ENCODE data around the gene CDCA7L. TPM values are rescaled to one million over a fixed set of nuclear protein-coding genes. Genes with fewer than 3 reads are reported as not detected.

The CDCA7L gene
- polyA plus RNA-seq, 1 of the 3 experiments (the other 2 are of a cell fraction) = 18.4 TPM

DNA sequence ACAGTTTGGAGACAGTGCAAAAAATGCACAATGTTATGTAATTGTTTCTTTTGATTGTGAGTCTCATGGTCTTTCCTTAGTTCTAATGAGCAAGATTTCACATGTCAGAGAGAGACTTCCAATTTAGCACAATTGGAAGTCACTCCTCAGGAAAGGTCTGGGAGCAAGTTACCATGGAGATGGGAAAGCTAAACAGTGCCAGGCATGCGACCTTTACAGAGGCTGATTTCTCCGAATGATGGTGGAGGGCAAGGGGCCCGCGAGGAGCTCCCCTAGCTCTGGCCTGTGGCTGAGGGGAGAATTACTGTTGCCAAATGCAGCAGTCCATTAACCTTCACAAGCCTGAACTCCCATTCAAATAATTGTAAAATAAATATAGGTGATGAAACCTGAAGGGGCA lies 59.3 kb downstream of the CDCA7L start:
- WGBS (ENCODE audit: low lambda C conversion rate) = 52% methylated on average over 4 of the region's 4 CpGs
- DNase-seq = no peak
- Histone ChIP-seq H4K20me1 (ENCODE audit: insufficient read depth) (no peaks in the 10 kb centered on the region), H3K27me3 (ENCODE audit: insufficient read depth) (peaks cover 11% of the 10 kb centered on the region; the same call in 1 of the 2 replicates), H3K9ac (no peak overlapping the region), H3F3A (replicated peaks; ENCODE audit: insufficient read depth) (no peaks in the 10 kb centered on the region), H3K4me2 (no peak overlapping the region), H3K27ac (ENCODE audit: low read depth in 2 of 2, low read length in 1 of 2) (no peak overlapping the region), H3K4me1 (ENCODE audit: control insufficient read depth in 1 of 2, insufficient read depth in 2 of 2, low read depth in 1 of 2, low read length in 1 of 2) (no peaks in the 10 kb centered on the region), H3K36me3 (replicated peaks in 1 of 2; ENCODE audit: control insufficient read depth in 1 of 2, insufficient read depth in 2 of 2, low read length in 1 of 2) (no peaks in the 10 kb centered on the region), H3K9me3 (no peaks in the 10 kb centered on the region), H2AFZ (ENCODE audit: low read depth) (no peak overlapping the region), H3K4me3 (ENCODE audit: low read depth in 2 of 2, low read length in 1 of 2) (no peak overlapping the region), H3K79me2 (ENCODE audit: insufficient read depth) (no peaks in the 10 kb centered on the region), H3K9me2 (no peaks in the 10 kb centered on the region)
- POLR2A ChIA-PET = no interaction called here
- TF ChIP-seq, protein P1, sequence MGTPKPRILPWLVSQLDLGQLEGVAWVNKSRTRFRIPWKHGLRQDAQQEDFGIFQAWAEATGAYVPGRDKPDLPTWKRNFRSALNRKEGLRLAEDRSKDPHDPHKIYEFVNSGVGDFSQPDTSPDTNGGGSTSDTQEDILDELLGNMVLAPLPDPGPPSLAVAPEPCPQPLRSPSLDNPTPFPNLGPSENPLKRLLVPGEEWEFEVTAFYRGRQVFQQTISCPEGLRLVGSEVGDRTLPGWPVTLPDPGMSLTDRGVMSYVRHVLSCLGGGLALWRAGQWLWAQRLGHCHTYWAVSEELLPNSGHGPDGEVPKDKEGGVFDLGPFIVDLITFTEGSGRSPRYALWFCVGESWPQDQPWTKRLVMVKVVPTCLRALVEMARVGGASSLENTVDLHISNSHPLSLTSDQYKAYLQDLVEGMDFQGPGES (IDR thresholded peaks at IDR 0.05; ENCODE audit: low read depth, low read length) = no peak
- TF ChIP-seq FOXM1 (IDR thresholded peaks at IDR 0.05; ENCODE audit: low read depth) (no peak), ELF1 (IDR thresholded peaks at IDR 0.05) (no peak), EZH2phosphoT487 (IDR thresholded peaks at IDR 0.05; ENCODE audit: borderline replicate concordance, low read depth) (no peak), GATA2 (CRISPR knock-in tag; IDR thresholded peaks at IDR 0.05) (no peak), JUND (IDR thresholded peaks at IDR 0.05) (no peak), RAD21 (IDR thresholded peaks at IDR 0.05; ENCODE audit: low read length) (no peak), FOSL2 (IDR thresholded peaks at IDR 0.05; ENCODE audit: borderline replicate concordance, low read depth) (no peak), TEAD4 (IDR thresholded peaks at IDR 0.05; ENCODE audit: borderline replicate concordance, insufficient read depth) (no peak), FOXJ3 (CRISPR knock-in tag; IDR thresholded peaks at IDR 0.05) (no peak), TAF1 (IDR thresholded peaks at IDR 0.05; ENCODE audit: borderline replicate concordance, low read depth, low read length) (no peak), POLR2AphosphoS5 (IDR thresholded peaks at IDR 0.05; ENCODE audit: low read depth, low read length) (no peak), RXRA (IDR thresholded peaks at IDR 0.05; ENCODE audit: borderline replicate concordance, low read depth) (no peak), NFIC (IDR thresholded peaks at IDR 0.05; ENCODE audit: borderline replicate concordance) (no peak)
- TF ChIP-seq, protein P2, sequence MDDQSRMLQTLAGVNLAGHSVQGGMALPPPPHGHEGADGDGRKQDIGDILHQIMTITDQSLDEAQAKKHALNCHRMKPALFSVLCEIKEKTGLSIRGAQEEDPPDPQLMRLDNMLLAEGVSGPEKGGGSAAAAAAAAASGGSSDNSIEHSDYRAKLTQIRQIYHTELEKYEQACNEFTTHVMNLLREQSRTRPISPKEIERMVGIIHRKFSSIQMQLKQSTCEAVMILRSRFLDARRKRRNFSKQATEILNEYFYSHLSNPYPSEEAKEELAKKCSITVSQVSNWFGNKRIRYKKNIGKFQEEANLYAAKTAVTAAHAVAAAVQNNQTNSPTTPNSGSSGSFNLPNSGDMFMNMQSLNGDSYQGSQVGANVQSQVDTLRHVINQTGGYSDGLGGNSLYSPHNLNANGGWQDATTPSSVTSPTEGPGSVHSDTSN (IDR thresholded peaks at IDR 0.05) = no peak
- TF ChIP-seq, protein P3, sequence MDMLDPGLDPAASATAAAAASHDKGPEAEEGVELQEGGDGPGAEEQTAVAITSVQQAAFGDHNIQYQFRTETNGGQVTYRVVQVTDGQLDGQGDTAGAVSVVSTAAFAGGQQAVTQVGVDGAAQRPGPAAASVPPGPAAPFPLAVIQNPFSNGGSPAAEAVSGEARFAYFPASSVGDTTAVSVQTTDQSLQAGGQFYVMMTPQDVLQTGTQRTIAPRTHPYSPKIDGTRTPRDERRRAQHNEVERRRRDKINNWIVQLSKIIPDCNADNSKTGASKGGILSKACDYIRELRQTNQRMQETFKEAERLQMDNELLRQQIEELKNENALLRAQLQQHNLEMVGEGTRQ (IDR thresholded peaks at IDR 0.05; ENCODE audit: borderline replicate concordance, low read depth, low read length) = no peak
- TF ChIP-seq, protein P4, sequence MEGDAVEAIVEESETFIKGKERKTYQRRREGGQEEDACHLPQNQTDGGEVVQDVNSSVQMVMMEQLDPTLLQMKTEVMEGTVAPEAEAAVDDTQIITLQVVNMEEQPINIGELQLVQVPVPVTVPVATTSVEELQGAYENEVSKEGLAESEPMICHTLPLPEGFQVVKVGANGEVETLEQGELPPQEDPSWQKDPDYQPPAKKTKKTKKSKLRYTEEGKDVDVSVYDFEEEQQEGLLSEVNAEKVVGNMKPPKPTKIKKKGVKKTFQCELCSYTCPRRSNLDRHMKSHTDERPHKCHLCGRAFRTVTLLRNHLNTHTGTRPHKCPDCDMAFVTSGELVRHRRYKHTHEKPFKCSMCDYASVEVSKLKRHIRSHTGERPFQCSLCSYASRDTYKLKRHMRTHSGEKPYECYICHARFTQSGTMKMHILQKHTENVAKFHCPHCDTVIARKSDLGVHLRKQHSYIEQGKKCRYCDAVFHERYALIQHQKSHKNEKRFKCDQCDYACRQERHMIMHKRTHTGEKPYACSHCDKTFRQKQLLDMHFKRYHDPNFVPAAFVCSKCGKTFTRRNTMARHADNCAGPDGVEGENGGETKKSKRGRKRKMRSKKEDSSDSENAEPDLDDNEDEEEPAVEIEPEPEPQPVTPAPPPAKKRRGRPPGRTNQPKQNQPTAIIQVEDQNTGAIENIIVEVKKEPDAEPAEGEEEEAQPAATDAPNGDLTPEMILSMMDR (IDR thresholded peaks at IDR 0.05) = no peak
- TF ChIP-seq, protein P5, sequence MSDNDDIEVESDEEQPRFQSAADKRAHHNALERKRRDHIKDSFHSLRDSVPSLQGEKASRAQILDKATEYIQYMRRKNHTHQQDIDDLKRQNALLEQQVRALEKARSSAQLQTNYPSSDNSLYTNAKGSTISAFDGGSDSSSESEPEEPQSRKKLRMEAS (IDR thresholded peaks at IDR 0.05; ENCODE audit: low read depth) = no peak
- TF ChIP-seq, protein P6, sequence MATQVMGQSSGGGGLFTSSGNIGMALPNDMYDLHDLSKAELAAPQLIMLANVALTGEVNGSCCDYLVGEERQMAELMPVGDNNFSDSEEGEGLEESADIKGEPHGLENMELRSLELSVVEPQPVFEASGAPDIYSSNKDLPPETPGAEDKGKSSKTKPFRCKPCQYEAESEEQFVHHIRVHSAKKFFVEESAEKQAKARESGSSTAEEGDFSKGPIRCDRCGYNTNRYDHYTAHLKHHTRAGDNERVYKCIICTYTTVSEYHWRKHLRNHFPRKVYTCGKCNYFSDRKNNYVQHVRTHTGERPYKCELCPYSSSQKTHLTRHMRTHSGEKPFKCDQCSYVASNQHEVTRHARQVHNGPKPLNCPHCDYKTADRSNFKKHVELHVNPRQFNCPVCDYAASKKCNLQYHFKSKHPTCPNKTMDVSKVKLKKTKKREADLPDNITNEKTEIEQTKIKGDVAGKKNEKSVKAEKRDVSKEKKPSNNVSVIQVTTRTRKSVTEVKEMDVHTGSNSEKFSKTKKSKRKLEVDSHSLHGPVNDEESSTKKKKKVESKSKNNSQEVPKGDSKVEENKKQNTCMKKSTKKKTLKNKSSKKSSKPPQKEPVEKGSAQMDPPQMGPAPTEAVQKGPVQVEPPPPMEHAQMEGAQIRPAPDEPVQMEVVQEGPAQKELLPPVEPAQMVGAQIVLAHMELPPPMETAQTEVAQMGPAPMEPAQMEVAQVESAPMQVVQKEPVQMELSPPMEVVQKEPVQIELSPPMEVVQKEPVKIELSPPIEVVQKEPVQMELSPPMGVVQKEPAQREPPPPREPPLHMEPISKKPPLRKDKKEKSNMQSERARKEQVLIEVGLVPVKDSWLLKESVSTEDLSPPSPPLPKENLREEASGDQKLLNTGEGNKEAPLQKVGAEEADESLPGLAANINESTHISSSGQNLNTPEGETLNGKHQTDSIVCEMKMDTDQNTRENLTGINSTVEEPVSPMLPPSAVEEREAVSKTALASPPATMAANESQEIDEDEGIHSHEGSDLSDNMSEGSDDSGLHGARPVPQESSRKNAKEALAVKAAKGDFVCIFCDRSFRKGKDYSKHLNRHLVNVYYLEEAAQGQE (IDR thresholded peaks at IDR 0.05; ENCODE audit: low read depth, low read length) = no peak
- CTCF ChIA-PET = no interaction called here
